Measurements from ENCODE around the gene SLC8A1.

SLC8A1 gene

DNA sequence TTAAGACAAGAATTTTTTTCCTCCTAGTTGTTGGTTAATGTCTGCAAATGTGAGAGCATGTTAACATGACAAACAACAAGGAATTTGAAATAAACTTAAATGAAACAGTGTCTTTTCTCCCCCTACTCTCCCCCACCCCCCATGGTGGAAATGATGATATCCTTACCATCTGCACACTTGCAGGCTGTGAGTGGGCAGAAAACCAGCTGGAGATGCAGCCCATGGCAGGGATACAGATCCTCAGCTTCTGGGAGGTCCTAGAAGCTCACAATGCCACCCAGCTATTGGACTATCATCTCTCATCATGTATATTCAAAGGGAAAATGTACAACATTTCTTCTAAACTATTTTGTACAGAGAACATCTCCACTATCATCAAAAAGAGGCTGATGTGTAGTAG, 196.8 kb downstream of the SLC8A1 start:
- TF ChIP-seq, protein P1, sequence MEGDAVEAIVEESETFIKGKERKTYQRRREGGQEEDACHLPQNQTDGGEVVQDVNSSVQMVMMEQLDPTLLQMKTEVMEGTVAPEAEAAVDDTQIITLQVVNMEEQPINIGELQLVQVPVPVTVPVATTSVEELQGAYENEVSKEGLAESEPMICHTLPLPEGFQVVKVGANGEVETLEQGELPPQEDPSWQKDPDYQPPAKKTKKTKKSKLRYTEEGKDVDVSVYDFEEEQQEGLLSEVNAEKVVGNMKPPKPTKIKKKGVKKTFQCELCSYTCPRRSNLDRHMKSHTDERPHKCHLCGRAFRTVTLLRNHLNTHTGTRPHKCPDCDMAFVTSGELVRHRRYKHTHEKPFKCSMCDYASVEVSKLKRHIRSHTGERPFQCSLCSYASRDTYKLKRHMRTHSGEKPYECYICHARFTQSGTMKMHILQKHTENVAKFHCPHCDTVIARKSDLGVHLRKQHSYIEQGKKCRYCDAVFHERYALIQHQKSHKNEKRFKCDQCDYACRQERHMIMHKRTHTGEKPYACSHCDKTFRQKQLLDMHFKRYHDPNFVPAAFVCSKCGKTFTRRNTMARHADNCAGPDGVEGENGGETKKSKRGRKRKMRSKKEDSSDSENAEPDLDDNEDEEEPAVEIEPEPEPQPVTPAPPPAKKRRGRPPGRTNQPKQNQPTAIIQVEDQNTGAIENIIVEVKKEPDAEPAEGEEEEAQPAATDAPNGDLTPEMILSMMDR (IDR thresholded peaks at IDR 0.05; ENCODE audit: insufficient read depth, low read depth, low read length, missing control alignments) = no peak
- no peak for DNase-seq (ENCODE audit: low read depth)
- H3K4me3 ChIP-seq (ENCODE audit: low read depth, low read length) = no peak overlapping the region

DNA sequence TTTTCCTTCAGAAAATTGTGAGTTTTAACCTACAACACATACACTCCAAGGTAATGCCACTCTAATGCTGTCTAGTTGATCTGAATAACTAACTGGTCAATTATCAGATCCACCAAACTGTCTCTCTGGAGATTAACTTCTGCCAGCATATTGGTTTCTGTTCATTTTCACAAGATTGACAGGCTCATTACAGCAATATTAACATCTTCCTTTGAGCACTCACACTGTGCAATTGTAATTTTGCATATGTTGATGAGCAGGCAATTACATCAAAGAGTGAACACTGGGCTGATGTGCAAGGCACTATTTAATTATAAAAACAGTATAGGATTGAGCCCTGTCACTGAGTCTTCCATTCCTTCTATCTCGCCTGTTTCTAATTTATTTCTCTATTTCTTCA, 197.3 kb downstream of the SLC8A1 start:
- H3K4me3 ChIP-seq (ENCODE audit: low read depth, low read length) = no peak overlapping the region
- TF ChIP-seq, protein P1 (IDR thresholded peaks at IDR 0.05; ENCODE audit: insufficient read depth, low read depth, low read length, missing control alignments) = no peak
- no peak for DNase-seq (ENCODE audit: low read depth)

DNA sequence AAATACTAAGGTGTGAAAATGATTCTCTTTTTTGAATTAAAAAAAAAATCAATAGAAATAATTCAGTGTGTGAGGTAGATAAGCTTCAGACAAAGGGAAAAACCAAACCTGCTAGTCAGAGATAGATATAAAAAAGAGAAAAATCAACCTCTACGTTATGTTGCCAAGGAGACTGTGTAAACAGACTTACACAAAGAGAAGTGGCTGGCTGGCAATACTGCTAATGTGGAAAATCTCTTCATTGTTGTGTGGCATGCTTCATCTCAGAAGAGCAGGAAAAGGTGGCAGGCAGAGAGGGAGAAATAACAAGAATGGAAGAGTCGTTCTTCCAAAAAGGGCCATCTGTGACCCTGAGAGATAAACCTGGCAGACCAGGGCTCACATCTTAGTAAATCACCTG, 200.8 kb downstream of the SLC8A1 start:
- no peak overlapping the region for H3K4me3 ChIP-seq (ENCODE audit: low read depth, low read length)
- TF ChIP-seq, protein P1 (IDR thresholded peaks at IDR 0.05; ENCODE audit: insufficient read depth, low read depth, low read length, missing control alignments) = no peak
- DNase-seq (ENCODE audit: low read depth) = no peak

DNA sequence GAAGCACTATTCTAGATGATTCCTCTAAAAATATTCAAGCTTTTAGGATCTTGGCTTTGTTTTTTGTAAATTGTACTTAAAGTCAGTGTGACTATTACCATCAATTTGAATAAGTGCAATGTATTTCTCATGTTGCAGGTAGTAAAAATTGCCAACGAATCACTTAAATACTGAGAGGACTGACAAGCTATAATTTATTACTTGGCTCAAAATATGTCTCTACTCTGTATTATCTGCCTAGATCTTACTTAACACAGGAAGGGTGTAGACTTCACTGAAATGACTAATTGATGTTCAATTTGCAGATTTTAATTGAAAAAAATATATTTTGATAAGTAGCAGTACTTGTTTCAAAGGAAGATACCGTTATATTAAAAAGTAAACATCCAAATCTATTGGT, 202.3 kb downstream of the SLC8A1 start:
- no peak overlapping the region for H3K4me3 ChIP-seq (ENCODE audit: low read depth, low read length)
- DNase-seq (ENCODE audit: low read depth) = no peak
- TF ChIP-seq, protein P1 (IDR thresholded peaks at IDR 0.05; ENCODE audit: insufficient read depth, low read depth, low read length, missing control alignments) = no peak

DNA sequence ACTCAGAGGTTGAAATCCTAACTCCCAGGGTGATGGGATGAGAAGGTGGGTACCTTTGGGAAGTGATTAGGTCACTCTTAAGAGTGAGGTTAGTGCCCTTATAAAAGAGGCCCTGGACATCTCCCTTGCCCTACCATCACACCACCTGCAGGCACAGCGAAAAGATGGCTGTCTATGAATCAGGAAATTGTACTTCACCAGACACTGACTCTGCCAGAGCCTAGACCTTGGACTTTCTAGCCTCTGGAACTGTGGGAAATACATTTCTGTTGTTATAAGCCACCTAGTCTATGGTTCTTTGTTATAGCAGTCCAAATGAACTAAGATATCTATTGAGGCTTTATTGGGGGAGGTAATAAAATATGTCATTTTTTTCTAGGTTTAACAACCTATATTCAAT, 203.6 kb downstream of the SLC8A1 start:
- H3K4me3 ChIP-seq (ENCODE audit: low read depth, low read length) = no peak overlapping the region
- TF ChIP-seq, protein P1 (IDR thresholded peaks at IDR 0.05; ENCODE audit: insufficient read depth, low read depth, low read length, missing control alignments) = no peak
- no peak for DNase-seq (ENCODE audit: low read depth)

DNA sequence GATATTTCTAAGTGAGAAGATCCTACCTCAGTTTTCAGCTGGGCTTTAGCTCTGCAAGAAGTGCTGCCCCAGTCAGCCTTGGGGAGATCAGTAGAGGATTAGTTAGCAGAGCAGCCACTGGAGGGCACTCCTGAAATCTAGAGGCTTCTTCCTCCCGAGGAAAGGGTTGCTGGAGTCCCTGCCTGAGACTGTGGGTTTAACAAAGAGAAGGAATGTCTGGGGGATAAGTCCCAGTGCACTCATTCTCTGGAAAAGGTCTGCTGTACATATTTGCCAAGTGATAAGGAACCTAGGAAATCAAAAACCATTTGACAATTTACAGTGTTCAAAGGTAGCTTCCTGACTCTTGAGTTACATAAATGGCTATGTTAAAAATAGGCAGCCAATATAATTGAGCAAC, 207.2 kb downstream of the SLC8A1 start:
- TF ChIP-seq, protein P1 (IDR thresholded peaks at IDR 0.05; ENCODE audit: insufficient read depth, low read depth, low read length, missing control alignments) = peak; percentile 55
- H3K4me3 ChIP-seq (ENCODE audit: low read depth, low read length) = no peak overlapping the region
- peak; percentile 53 for DNase-seq (ENCODE audit: low read depth)

DNA sequence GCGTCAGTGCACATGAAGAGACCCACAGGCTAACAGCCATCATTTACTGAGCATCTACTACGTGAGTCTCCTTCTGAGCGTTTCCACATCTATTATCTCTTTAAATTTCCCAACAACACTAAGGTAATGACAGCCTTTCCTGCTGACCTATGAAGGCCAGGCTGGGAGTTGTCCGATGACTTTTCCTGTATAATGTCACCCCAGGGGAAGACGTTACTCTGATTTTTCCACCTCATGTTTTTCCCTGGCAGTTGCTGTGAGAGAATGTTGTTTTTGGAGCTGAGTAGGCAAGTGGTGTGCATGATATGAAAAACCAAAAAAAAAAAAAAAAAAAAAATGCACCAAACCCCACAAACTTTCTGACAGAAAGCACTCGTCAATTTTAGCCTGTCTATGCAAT, 207.6 kb downstream of the SLC8A1 start:
- DNase-seq (ENCODE audit: low read depth) = no peak
- no peak overlapping the region for H3K4me3 ChIP-seq (ENCODE audit: low read depth, low read length)
- TF ChIP-seq, protein P1 (IDR thresholded peaks at IDR 0.05; ENCODE audit: insufficient read depth, low read depth, low read length, missing control alignments) = no peak
